ENCODE measurements around the gene TBRG4.

- TF ChIP-seq YY1 (IDR thresholded peaks at IDR 0.05; ENCODE audit: insufficient read depth, insufficient read length), result no peak
- no peak for TF ChIP-seq SUZ12 (IDR thresholded peaks at IDR 0.05; ENCODE audit: extremely low read depth, insufficient read depth, insufficient read length)
Observed at GRCh38 chr7:45161138-45161537, 49.6 kb upstream of the TBRG4 start.
